ENCODE results near the gene ZMYND11.
"Not testable (repeated sequence)": the region's sequence is repeated elsewhere in the genome, so short reads cannot be mapped to it uniquely, and the experiment has no call there.

ZMYND11 gene

GRCh38 chr10:260819-261429 is 125.7 kb downstream of the ZMYND11 start:
- DNase-seq = no peak

GRCh38 chr10:264160-265073 is 129.2 kb downstream of the ZMYND11 start:
- not testable (repeated sequence) for DNase-seq

- DNase-seq = not testable (repeated sequence)
These were observed 129.8 kb downstream of the ZMYND11 start for GRCh38 chr10:265074-265440.

GRCh38 chr10:265816-266588 is 130.7 kb downstream of the ZMYND11 start:
- DNase-seq = not testable (repeated sequence)

- DNase-seq = no peak
These were observed 131.7 kb downstream of the ZMYND11 start for GRCh38 chr10:266974-267425.

GRCh38 chr10:267705-268104 is 132.4 kb downstream of the ZMYND11 start:
- no peak for DNase-seq

GRCh38 chr10:269440-270074 is 134.3 kb downstream of the ZMYND11 start:
- DNase-seq = no peak

- no peak for DNase-seq
These were observed 135.9 kb downstream of the ZMYND11 start for GRCh38 chr10:271201-271600.

GRCh38 chr10:271722-272121 is 136.5 kb downstream of the ZMYND11 start:
- DNase-seq = no peak

- no peak for DNase-seq
These were observed 137.8 kb downstream of the ZMYND11 start for GRCh38 chr10:273088-273487.

- DNase-seq = no peak
These were observed 139.6 kb downstream of the ZMYND11 start for GRCh38 chr10:274866-275265.

GRCh38 chr10:275680-276079 is 140.4 kb downstream of the ZMYND11 start:
- no peak for DNase-seq

GRCh38 chr10:277963-278362 is 142.7 kb downstream of the ZMYND11 start:
- no peak for DNase-seq

GRCh38 chr10:278707-279106 is 143.5 kb downstream of the ZMYND11 start:
- no peak for DNase-seq

- DNase-seq = no peak
These were observed 144.0 kb downstream of the ZMYND11 start for GRCh38 chr10:279232-279631.

- no peak for DNase-seq
These were observed 144.4 kb downstream of the ZMYND11 start for GRCh38 chr10:279655-280054.

GRCh38 chr10:282294-283139 is 147.3 kb downstream of the ZMYND11 start:
- no peak for DNase-seq

GRCh38 chr10:283140-283479 is 147.9 kb downstream of the ZMYND11 start:
- DNase-seq = no peak

GRCh38 chr10:283916-284356 is 148.7 kb downstream of the ZMYND11 start:
- no peak for DNase-seq

GRCh38 chr10:285216-285615 is 150.0 kb downstream of the ZMYND11 start:
- DNase-seq = no peak

- DNase-seq = no peak
These were observed 151.9 kb downstream of the ZMYND11 start for GRCh38 chr10:287026-287709.

All from activated CD4-positive, alpha-beta T cell treated with anti-CD3 and anti-CD28 coated beads for 1 hour (primary cell).